ENCODE measurements around the gene TOMM40.
"Not testable (repeated sequence)": the region's sequence is repeated elsewhere in the genome, so short reads cannot be mapped to it uniquely, and the experiment has no call there.

TOMM40 gene

GRCh38 chr19:44893332-44894051, 2.4 kb downstream of the TOMM40 start:
- no peak for DNase-seq

- DNase-seq, result no peak
These were observed 3.0 kb downstream of the TOMM40 start for GRCh38 chr19:44894052-44894400.

- DNase-seq, result no peak
These were observed 3.9 kb downstream of the TOMM40 start for GRCh38 chr19:44894946-44895345.

- DNase-seq, result no peak
These were observed 6.8 kb downstream of the TOMM40 start for GRCh38 chr19:44897835-44898234.

- no peak for DNase-seq
These were observed 9.5 kb downstream of the TOMM40 start for GRCh38 chr19:44900328-44901244.

- no peak for DNase-seq
These were observed 12.2 kb downstream of the TOMM40 start for GRCh38 chr19:44903216-44903601.

- peak in 49 of 56 donors; percentile 11 to 83 (median 52) for DNase-seq
These were observed 12.8 kb downstream of the TOMM40 start for GRCh38 chr19:44903602-44904425.

- DNase-seq, result no peak
These were observed 13.5 kb downstream of the TOMM40 start for GRCh38 chr19:44904426-44904994.

GRCh38 chr19:44905437-44906160, 14.5 kb downstream of the TOMM40 start, which contains the start of gene APOE:
Gene APOE (plus strand): TSS chr19:44905796. CDS start chr19:44906625, 829 bp downstream.
- DNase-seq, result peak in 40 of 56 donors; percentile 6 to 75 (median 42)

GRCh38 chr19:44907613-44908012, 16.6 kb downstream of the TOMM40 start:
- no peak for DNase-seq

GRCh38 chr19:44908074-44908835, 17.2 kb downstream of the TOMM40 start:
- no peak for DNase-seq

GRCh38 chr19:44908836-44909261, 17.8 kb downstream of the TOMM40 start:
- no peak for DNase-seq

GRCh38 chr19:44909775-44910174, 18.7 kb downstream of the TOMM40 start:
- DNase-seq, result no peak

GRCh38 chr19:44911896-44912295, 20.8 kb downstream of the TOMM40 start:
- not testable (repeated sequence) for DNase-seq

GRCh38 chr19:44912854-44913253, 21.8 kb downstream of the TOMM40 start:
- DNase-seq, result peak in 54 of 56 donors; percentile 29 to 94 (median 78)

GRCh38 chr19:44913512-44914432, 22.7 kb downstream of the TOMM40 start:
- DNase-seq, result peak in 2 of 56 donors; percentile 7 to 27

GRCh38 chr19:44914433-44915206, 23.6 kb downstream of the TOMM40 start, which contains the start of gene APOC1:
Gene APOC1 (plus strand): TSS chr19:44914608. CDS start chr19:44914892, 284 bp downstream.
- peak; percentile 13 to 89 (median 67) for DNase-seq
